Fibroblast of mammary gland (primary cell): Measurements from ENCODE around the gene SNCAIP.
A peak's percentile ranks its signal among the peaks of the same experiment; 100 is the strongest.
"Not testable (repeated sequence)": the region's sequence is repeated elsewhere in the genome, so short reads cannot be mapped to it uniquely, and the experiment has no call there.

Source experiments
- DNase-seq: peaks from one replicate; pipeline ENCODE4 v3.0.0-alpha.2; 2010; ENCODE audit warnings: low read depth
- H3K4me3 ChIP-seq: 2 replicates; pipeline ENCODE4 v1.5.1; 2011; ENCODE audit warnings: low read depth, mild to moderate bottlenecking, low read length, moderate library complexity; ENCODE audit not compliant: control insufficient read depth
- CTCF ChIP-seq: conservative IDR thresholded peaks from 2 replicates; pipeline ENCODE4 v1.5.1; 2011; ENCODE audit warnings: low read depth, low read length, inconsistent platforms; ENCODE audit not compliant: control insufficient read depth, insufficient read depth

The SNCAIP gene

GRCh38 chr5:122374110-122374509, 62.1 kb downstream of the SNCAIP start:
- no peak overlapping the region for H3K4me3 ChIP-seq
- DNase-seq, result no peak
- TF ChIP-seq CTCF, result no peak

- peak; percentile 60 for DNase-seq
- no peak overlapping the region for H3K4me3 ChIP-seq
- TF ChIP-seq CTCF, result no peak
These were observed 63.8 kb downstream of the SNCAIP start for GRCh38 chr5:122375801-122376200.

GRCh38 chr5:122376250-122376649, 64.2 kb downstream of the SNCAIP start:
- no peak for TF ChIP-seq CTCF
- no peak overlapping the region for H3K4me3 ChIP-seq
- no peak for DNase-seq

- no peak for TF ChIP-seq CTCF
- H3K4me3 ChIP-seq, result no peak overlapping the region
- DNase-seq, result peak; percentile 31
These were observed 65.0 kb downstream of the SNCAIP start for GRCh38 chr5:122377026-122377425.

- not testable (repeated sequence) for H3K4me3 ChIP-seq
These were observed 70.9 kb downstream of the SNCAIP start for GRCh38 chr5:122382938-122383337.

GRCh38 chr5:122384739-122385235, 72.8 kb downstream of the SNCAIP start:
- no peak for DNase-seq
- no peak for TF ChIP-seq CTCF
- no peak overlapping the region for H3K4me3 ChIP-seq

More at GRCh38 chr5:122382938-122383337, 70.9 kb downstream of the SNCAIP start:
- DNase-seq, result not testable (repeated sequence)

GRCh38 chr5:122385286-122385685, 73.2 kb downstream of the SNCAIP start:
- DNase-seq, result no peak
- TF ChIP-seq CTCF, result no peak

More at GRCh38 chr5:122385286-122385685, 73.2 kb downstream of the SNCAIP start:
- H3K4me3 ChIP-seq, result no peak overlapping the region
